A673 (cell line): Measurements from ENCODE around the gene ZNF692.

Experiments
- EZH2 ChIP-seq: fragments of 200-600 bp; sonication (generic); IDR thresholded peaks from 2 replicates; pipeline ENCODE4 v1.6.1; 2017; ENCODE audit warnings: borderline replicate concordance, low read depth, mild to moderate bottlenecking, mixed read lengths, antibody characterized with exemption, low read length; ENCODE audit not compliant: poor library complexity, severe bottlenecking
- TF ChIP-seq, protein P1 (sequence below): fragments of 300-800, 200-600 bp; sonication (generic); conservative IDR thresholded peaks from 2 replicates; pipeline ENCODE4 v1.5.1; 2017; ENCODE audit warnings: low read depth, mild to moderate bottlenecking, antibody characterized with exemption, low read length, moderate library complexity, mixed read lengths

DNA sequence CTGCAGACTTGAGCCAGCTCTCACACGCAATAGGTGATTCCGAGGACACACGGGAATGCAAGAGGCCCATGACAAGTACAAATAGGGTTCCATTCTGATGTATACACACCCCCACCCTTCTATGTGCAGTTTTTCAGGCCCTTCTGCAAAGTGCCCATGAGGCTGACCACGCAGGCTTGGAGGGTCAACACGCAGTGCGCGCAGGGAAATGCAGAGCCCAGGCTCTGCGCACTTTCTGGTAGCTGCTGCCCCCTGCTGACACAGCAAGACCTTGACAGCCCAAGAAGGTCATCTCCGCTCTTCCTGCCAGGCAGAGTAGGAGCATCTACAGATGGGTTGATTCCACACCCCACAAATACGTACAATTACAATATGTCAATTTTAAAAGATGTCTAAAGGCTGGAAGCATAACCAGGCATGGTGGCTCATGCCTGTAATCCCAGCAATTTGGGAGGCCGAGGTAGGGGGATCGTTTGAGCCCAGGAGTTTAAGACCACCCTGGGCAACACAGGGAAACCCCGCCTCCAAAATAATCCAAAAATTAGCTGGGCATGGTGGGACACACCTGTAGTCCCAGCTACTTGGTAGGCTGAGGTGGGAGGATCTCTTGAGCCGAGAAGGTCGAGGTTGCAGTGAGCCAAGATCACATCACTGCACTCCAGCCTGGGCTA is 51.7 kb downstream of the ZNF692 start:
- TF ChIP-seq, protein P1, sequence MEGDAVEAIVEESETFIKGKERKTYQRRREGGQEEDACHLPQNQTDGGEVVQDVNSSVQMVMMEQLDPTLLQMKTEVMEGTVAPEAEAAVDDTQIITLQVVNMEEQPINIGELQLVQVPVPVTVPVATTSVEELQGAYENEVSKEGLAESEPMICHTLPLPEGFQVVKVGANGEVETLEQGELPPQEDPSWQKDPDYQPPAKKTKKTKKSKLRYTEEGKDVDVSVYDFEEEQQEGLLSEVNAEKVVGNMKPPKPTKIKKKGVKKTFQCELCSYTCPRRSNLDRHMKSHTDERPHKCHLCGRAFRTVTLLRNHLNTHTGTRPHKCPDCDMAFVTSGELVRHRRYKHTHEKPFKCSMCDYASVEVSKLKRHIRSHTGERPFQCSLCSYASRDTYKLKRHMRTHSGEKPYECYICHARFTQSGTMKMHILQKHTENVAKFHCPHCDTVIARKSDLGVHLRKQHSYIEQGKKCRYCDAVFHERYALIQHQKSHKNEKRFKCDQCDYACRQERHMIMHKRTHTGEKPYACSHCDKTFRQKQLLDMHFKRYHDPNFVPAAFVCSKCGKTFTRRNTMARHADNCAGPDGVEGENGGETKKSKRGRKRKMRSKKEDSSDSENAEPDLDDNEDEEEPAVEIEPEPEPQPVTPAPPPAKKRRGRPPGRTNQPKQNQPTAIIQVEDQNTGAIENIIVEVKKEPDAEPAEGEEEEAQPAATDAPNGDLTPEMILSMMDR, result peak; percentile 81
- no peak for TF ChIP-seq EZH2
